ENCODE data around the gene PPL.

DNA sequence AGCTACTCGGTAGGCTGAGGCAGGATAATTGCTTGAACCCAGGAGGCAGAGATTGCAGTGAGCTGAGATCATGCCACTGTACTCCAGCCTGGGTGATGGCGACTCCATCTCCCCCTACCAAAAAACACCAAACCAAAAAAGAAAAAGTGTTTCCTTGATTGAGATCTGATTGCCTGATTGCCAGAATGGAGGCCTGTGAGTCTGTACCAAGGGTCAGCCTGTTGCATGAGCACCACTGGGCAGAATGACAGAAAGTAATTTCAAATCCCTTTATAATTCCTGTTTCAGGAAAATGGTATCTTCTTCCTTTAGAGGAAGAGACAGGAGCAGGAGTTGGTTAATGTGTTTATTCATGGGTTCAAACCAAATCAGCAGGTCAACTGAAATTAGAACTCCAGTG lies 81.1 kb downstream of the PPL start:
- TF ChIP-seq, protein P1, sequence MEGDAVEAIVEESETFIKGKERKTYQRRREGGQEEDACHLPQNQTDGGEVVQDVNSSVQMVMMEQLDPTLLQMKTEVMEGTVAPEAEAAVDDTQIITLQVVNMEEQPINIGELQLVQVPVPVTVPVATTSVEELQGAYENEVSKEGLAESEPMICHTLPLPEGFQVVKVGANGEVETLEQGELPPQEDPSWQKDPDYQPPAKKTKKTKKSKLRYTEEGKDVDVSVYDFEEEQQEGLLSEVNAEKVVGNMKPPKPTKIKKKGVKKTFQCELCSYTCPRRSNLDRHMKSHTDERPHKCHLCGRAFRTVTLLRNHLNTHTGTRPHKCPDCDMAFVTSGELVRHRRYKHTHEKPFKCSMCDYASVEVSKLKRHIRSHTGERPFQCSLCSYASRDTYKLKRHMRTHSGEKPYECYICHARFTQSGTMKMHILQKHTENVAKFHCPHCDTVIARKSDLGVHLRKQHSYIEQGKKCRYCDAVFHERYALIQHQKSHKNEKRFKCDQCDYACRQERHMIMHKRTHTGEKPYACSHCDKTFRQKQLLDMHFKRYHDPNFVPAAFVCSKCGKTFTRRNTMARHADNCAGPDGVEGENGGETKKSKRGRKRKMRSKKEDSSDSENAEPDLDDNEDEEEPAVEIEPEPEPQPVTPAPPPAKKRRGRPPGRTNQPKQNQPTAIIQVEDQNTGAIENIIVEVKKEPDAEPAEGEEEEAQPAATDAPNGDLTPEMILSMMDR (IDR thresholded peaks at IDR 0.05) = no peak
- TF ChIP-seq POLR2A (IDR thresholded peaks at IDR 0.05) = no peak
